Transverse colon (tissue), 4 donors: Measurements from ENCODE around the gene CFAP299. TPM values are rescaled to one million over a fixed set of nuclear protein-coding genes. Genes with fewer than 3 reads are reported as not detected.
"Not testable (repeated sequence)": the region's sequence is repeated elsewhere in the genome, so short reads cannot be mapped to it uniquely, and the experiment has no call there.

ENCODE experiments used
- DNase-seq: peaks from one replicate; pipeline ENCODE4 v3.0.0-alpha.2; 2019
- H3K27ac ChIP-seq, 4 donors: fragments of 200-600 bp; sonication (generic); 2 replicates each; pipeline ENCODE4 v1.5.1; 2016 to 2018; ENCODE audit warnings: inconsistent platforms in 4 of 4
- H3K27me3 ChIP-seq: fragments of 200-600 bp; sonication (generic); 2 replicates; pipeline ENCODE4 v1.5.1; 2017; ENCODE audit warnings: inconsistent platforms
- H3K36me3 ChIP-seq, 4 donors: fragments of 200-600 bp; sonication (generic); 2 replicates each; pipeline ENCODE4 v1.5.1; 2017 to 2019; ENCODE audit warnings: inconsistent platforms in 4 of 4
- H3K4me1 ChIP-seq, 4 donors: fragments of 200-600 bp; sonication (generic); 2 replicates each; pipeline ENCODE4 v1.5.1; 2017 to 2020; ENCODE audit warnings: inconsistent platforms in 4 of 4
- H3K4me3 ChIP-seq, 4 donors: fragments of 200-600 bp; sonication (generic); 1 replicate in 1 of 4; 2 replicates in 3 of 4; pipeline versions ENCODE4 v1.5.1 to v1.6.1; 2017 to 2019; ENCODE audit warnings: inconsistent platforms in 4 of 4
- H3K9me3 ChIP-seq, 2 donors: fragments of 200-600 bp; sonication (generic); 2 replicates each; pipeline ENCODE4 v1.5.1; 2017 to 2019; ENCODE audit warnings: inconsistent platforms in 2 of 2
- CTCF ChIP-seq, 5 experiments: fragments of 200-600 bp in 3 of 5; fragments of 450-650 bp in 2 of 5; sonication (generic) in 3 of 5; IDR thresholded peaks; 1 replicate in 2 of 5; 2 replicates in 3 of 5; pipeline ENCODE4 v1.5.1; 2016 to 2017; ENCODE audit warnings: antibody characterized with exemption in 5 of 5, inconsistent platforms in 3 of 5, mild to moderate bottlenecking in 2 of 5, moderate library complexity in 1 of 5
- EP300 ChIP-seq: sonication (generic); formaldehyde crosslinking; IDR thresholded peaks from one replicate; pipeline ENCODE4 v1.6.1; 2017; ENCODE audit warnings: antibody characterized with exemption, low read depth
- POLR2A ChIP-seq: fragments of 450-650 bp; IDR thresholded peaks from one replicate; pipeline ENCODE4 v1.6.1; 2016; ENCODE audit warnings: antibody characterized with exemption, mild to moderate bottlenecking, moderate library complexity
- POLR2AphosphoS5 ChIP-seq, 3 donors: sonication (generic); formaldehyde crosslinking; IDR thresholded peaks; one replicate each; pipeline ENCODE4 v1.6.1; 2016; ENCODE audit warnings: antibody characterized with exemption in 3 of 3
- WGBS, 2 donors: methylation state at CpG; one replicate each; pipeline ENCODE4 v1.1.5; 2018; ENCODE audit warnings: low coverage in 1 of 2; 5-methylcytosine and 5-hydroxymethylcytosine counted together
- in situ Hi-C, 4 donors: fragments of 200-750 bp; cut with MboI; loops; one replicate each; pipeline versions ENCODE4 v1.15.0 to v1.15.1; 2017; ENCODE audit warnings: low sequenced_read_pairs in 3 of 4, low pct_ligation_motif_present in 1 of 4, low pct_unique_long_range_greater_than_20kb in 1 of 4
- intact Hi-C: fragments of 100-400 bp; cut with DNase I; formaldehyde crosslinking; loops from one replicate; pipeline ENCODE4 v1.15.1; 2023; ENCODE audit warnings: low total_unique reads
- total RNA-seq, 4 donors: library from RNA; depleted of rRNA; stranded (reverse); fragments of >200 nt; gene quantifications; one replicate each; pipeline ENCODE4 v1.1.0, GENCODE V29; 2016

CFAP299 gene
- total RNA-seq, 4 donors from 2014 or later = not detected

- TF ChIP-seq POLR2A (no peak), POLR2AphosphoS5 (IDR thresholded peaks at IDR 0.05) (no peak), EP300 (no peak)
- in situ Hi-C loops (no loop called here), intact Hi-C loops (no loop called here)
- 55 to 75% methylated on average over 2 of the region's 2 CpGs for WGBS, 2 donors
- no peaks in the 10 kb centered on the region for H3K27me3 ChIP-seq
- no peaks in the 10 kb centered on the region for H3K4me1 ChIP-seq
- no peaks in the 10 kb centered on the region for H3K36me3 ChIP-seq
- no peak overlapping the region for H3K27ac ChIP-seq
- no peak for DNase-seq
- H3K9me3 ChIP-seq = no peaks in the 10 kb centered on the region
- no peak overlapping the region for H3K4me3 ChIP-seq
These were observed 320.1 kb downstream of the CFAP299 start for GRCh38 chr4:80655662-80656061.

GRCh38 chr4:80670118-80670517, 334.6 kb downstream of the CFAP299 start:
- 88 to 94% methylated on average over 3 of the region's 3 CpGs for WGBS, 2 donors
- H3K9me3 ChIP-seq, H3K27ac ChIP-seq, in situ Hi-C loops, H3K4me1 ChIP-seq, DNase-seq, intact Hi-C loops, H3K36me3 ChIP-seq, H3K27me3 ChIP-seq, H3K4me3 ChIP-seq: not testable (repeated sequence)

- intact Hi-C loops = no loop called here
- H3K4me1 ChIP-seq = no peaks in the 10 kb centered on the region
- H3K4me3 ChIP-seq = no peak overlapping the region
- no peak overlapping the region for H3K27ac ChIP-seq
- no peak for DNase-seq
- in situ Hi-C loops = no loop called here
- H3K9me3 ChIP-seq = no peaks in the 10 kb centered on the region
- no peaks in the 10 kb centered on the region for H3K27me3 ChIP-seq
- TF ChIP-seq POLR2AphosphoS5 (IDR thresholded peaks at IDR 0.05) (no peak), POLR2A (no peak), EP300 (no peak), CTCF (IDR thresholded peaks at IDR 0.05) (no peak)
- no peaks in the 10 kb centered on the region for H3K36me3 ChIP-seq
These were observed 342.9 kb downstream of the CFAP299 start for GRCh38 chr4:80678413-80678812.

GRCh38 chr4:80680934-80681333, 345.4 kb downstream of the CFAP299 start:
- no peaks in the 10 kb centered on the region for H3K9me3 ChIP-seq
- H3K27me3 ChIP-seq = no peaks in the 10 kb centered on the region
- intact Hi-C loops = no loop called here
- in situ Hi-C loops = no loop called here
- no peak overlapping the region for H3K4me3 ChIP-seq
- H3K4me1 ChIP-seq = no peaks in the 10 kb centered on the region
- no peak for TF ChIP-seq POLR2A
- no peak for TF ChIP-seq CTCF (IDR thresholded peaks at IDR 0.05)
- TF ChIP-seq POLR2AphosphoS5 (IDR thresholded peaks at IDR 0.05) = no peak
- no peak for TF ChIP-seq EP300
- H3K36me3 ChIP-seq = no peaks in the 10 kb centered on the region
- DNase-seq = no peak
- no peak overlapping the region for H3K27ac ChIP-seq

GRCh38 chr4:80685214-80685613, 349.7 kb downstream of the CFAP299 start:
- no peak overlapping the region for H3K27ac ChIP-seq
- no peak for DNase-seq
- H3K4me3 ChIP-seq = no peak overlapping the region
- no peaks in the 10 kb centered on the region for H3K27me3 ChIP-seq
- no peaks in the 10 kb centered on the region for H3K4me1 ChIP-seq
- no peaks in the 10 kb centered on the region for H3K9me3 ChIP-seq
- intact Hi-C loops = no loop called here
- TF ChIP-seq CTCF (IDR thresholded peaks at IDR 0.05) (no peak), POLR2A (no peak), POLR2AphosphoS5 (IDR thresholded peaks at IDR 0.05) (no peak), EP300 (no peak)
- no peaks in the 10 kb centered on the region for H3K36me3 ChIP-seq
- in situ Hi-C loops = no loop called here

GRCh38 chr4:80687736-80688135, 352.2 kb downstream of the CFAP299 start:
- H3K27me3 ChIP-seq, intact Hi-C loops, H3K27ac ChIP-seq, DNase-seq, H3K4me3 ChIP-seq, H3K4me1 ChIP-seq, in situ Hi-C loops, H3K9me3 ChIP-seq, H3K36me3 ChIP-seq: not testable (repeated sequence)
- 80 to 94% methylated on average over 2 to 23 of the region's 23 CpGs for WGBS, 2 donors
